T-helper 17 cell (primary cell): Measurements from ENCODE around the gene PWWP2A. TPM values are rescaled to one million over a fixed set of nuclear protein-coding genes. Genes with fewer than 3 reads are reported as not detected.
A peak's percentile ranks its signal among the peaks of the same experiment; 100 is the strongest.

ENCODE experiments used
- ATAC-seq: fragments of 150-1000 bp; cut with Tn5 transposase; 2 replicates; pipeline ENCODE4 v1.10.0; 2021; ENCODE audit warnings: mild to moderate bottlenecking, moderate library complexity
- DNase-seq, 3 donors: peaks; one replicate each; pipeline versions ENCODE4 v3.0.0 to v3.0.0-alpha.2; 2020 to 2021
- H3K9me3 ChIP-seq: one replicate; pipeline ENCODE4 v1.7.0; 2013; ENCODE audit warnings: low read length, mild to moderate bottlenecking; ENCODE audit not compliant: control insufficient read depth, poor library complexity, severe bottlenecking
- H3K27ac Mint-ChIP-seq: one replicate; pipeline ENCODE4 v1.8.0; 2022; ENCODE audit warnings: mild to moderate bottlenecking, moderate library complexity, mixed read lengths
- H3K27me3 Mint-ChIP-seq: one replicate; pipeline ENCODE4 v1.8.0; 2022; ENCODE audit warnings: mixed read lengths
- H3K36me3 Mint-ChIP-seq: one replicate; pipeline ENCODE4 v1.8.0; 2022; ENCODE audit warnings: low read depth, mixed read lengths
- H3K4me1 Mint-ChIP-seq: one replicate; pipeline ENCODE4 v1.8.0; 2022; ENCODE audit warnings: mild to moderate bottlenecking, mixed read lengths
- H3K4me3 Mint-ChIP-seq: one replicate; pipeline ENCODE4 v1.8.0; 2022; ENCODE audit warnings: mild to moderate bottlenecking, moderate library complexity, mixed read lengths
- total RNA-seq, 4 donors: library from RNA in 2 of 4; stranded (reverse) in 2 of 4; gene quantifications; one replicate each; pipeline ENCODE4 v1.2.3 and lab custom pipeline; 2022 to 2026

Gene PWWP2A
- total RNA-seq, 2 donors from 2014 or later = 18.0 to 22.6 TPM

DNA sequence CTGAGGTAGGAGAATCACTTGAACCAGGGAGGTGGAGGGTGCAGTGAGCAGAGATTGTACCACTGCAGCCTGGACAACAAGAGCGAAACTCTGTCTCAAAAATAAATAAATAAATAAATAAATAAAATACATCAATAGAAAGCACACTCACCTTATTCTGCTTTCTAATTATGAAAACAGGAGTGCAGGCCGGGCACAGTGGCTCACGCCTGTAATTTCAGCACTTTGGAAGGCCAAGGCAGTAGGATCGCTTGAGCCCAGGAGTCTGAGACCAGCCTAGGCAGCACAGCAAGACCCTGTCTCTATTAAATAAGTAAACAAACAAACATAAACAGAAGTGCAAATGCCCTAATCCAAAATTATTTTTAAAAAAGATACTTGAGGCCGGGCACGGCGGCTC is 2.3 kb downstream of the PWWP2A start:
- no peak for ATAC-seq
- Mint-ChIP-seq H3K27me3 (no peaks in the 10 kb centered on the region), H3K27ac (no peak overlapping the region), H3K4me1 (peaks cover 17% of the 10 kb centered on the region), H3K4me3 (no peak overlapping the region), H3K36me3 (peaks cover 5% of the 10 kb centered on the region)
- no peaks in the 10 kb centered on the region for H3K9me3 ChIP-seq
- no peak for DNase-seq

DNA sequence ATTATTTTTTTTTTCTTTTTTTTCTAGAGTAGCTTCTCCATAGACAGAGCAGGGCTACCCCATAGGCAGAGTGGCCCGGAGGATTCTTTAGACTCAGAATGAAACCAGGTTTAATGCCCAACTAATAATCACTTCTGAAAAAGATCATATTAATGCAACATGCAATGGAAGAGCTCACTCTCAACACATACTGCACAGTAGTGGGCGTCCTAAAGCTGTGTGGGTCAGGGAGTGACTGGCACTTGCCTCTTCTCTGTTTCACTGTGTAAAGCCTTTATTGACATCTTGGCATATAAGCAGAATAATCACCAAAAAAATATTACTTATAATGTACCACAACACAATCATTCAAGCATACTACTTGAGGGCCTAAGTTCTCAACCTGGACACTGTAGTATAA is 11.1 kb downstream of the PWWP2A start:
- Mint-ChIP-seq H3K4me1 (peaks cover 13% of the 10 kb centered on the region), H3K4me3 (no peak overlapping the region)

DNA sequence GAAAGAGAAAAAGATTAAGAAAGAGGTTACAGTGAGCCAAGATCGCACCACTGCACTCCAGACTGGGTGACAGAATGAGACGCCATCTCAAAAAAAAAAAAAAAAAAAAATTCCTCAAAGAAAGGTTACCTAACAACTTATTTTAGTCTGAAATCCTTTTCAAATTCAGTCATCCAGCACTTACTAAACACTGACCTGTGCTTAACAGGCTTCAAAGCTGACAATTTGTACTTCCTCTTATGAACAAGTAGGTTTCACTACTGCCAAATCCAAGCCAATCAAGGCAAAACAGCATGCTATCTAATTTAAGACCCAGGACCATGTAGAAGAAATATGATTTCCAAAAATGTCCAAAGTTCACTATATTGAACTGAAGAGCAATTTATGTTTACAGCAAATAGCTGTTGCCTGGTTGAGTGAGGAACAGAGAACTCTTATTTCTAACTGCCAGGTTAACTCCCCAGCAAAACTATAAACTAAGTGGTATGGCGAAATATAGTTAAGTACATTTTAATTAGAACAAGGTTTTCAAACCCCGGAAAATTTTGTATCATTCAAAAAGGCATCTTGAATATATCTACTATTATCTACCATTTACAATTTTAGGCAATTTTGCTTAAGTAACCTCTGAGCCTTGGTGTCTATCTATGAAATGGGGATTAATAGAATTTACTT is 13.4 kb downstream of the PWWP2A start:
- Mint-ChIP-seq H3K27ac (no peak overlapping the region), H3K27me3 (no peaks in the 10 kb centered on the region), H3K36me3 (peaks cover 5% of the 10 kb centered on the region), H3K4me3 (no peak overlapping the region), H3K4me1 (peaks cover 16% of the 10 kb centered on the region)
- no peak for DNase-seq
- ATAC-seq = no peak
- H3K9me3 ChIP-seq = no peaks in the 10 kb centered on the region

More for the DNA sequence above, 11.1 kb downstream of the PWWP2A start:
- Mint-ChIP-seq H3K27ac (no peak overlapping the region), H3K27me3 (no peaks in the 10 kb centered on the region), H3K36me3 (peaks cover 5% of the 10 kb centered on the region)
- ATAC-seq (no peak), DNase-seq (no peak)
- no peaks in the 10 kb centered on the region for H3K9me3 ChIP-seq

DNA sequence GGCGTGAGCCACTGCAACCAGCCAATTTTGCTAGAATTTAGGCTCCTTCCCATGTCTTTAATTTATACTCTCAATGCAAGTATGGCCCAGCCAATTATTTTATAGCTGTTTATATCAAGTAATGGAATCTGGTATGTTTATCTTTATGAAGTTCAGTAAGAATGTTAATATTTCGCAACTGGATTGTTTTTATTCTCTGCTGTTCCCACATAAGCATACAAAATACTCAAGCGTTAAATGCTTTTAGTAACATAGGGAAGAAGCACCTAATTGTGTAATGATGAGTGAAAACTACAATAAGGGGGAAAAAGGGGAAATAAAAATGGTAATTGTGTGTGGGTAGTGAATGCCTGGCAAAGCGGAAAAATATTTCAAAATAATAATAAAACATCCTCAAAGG is 21.3 kb downstream of the PWWP2A start:
- H3K4me3 Mint-ChIP-seq = peak overlapping the region; percentile 7
- no peak overlapping the region for H3K27ac Mint-ChIP-seq
- ATAC-seq = no peak

DNA sequence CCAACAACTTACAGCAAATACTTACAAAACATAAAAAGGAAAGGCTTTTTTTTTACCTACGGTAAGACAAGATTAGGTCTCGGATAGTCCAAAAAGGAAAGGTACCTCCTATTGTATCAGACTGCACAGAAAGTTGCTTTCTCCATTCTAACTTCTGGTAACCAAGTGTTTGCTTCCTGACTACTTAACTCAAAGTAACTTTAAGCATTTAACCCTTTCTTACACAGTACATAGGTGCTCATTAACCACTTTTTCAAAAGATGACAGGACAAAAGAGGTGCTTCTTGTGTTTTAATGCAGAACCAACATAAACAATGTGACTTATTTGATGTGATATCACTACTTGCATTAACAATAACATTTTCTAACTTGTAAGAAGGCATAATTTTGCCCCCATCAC is 23.1 kb downstream of the PWWP2A start:
- H3K9me3 ChIP-seq = no peaks in the 10 kb centered on the region
- DNase-seq = no peak
- Mint-ChIP-seq H3K27me3 (no peaks in the 10 kb centered on the region), H3K27ac (no peak overlapping the region), H3K4me3 (no peak overlapping the region), H3K36me3 (peaks cover 7% of the 10 kb centered on the region), H3K4me1 (peaks cover 8% of the 10 kb centered on the region)
- no peak for ATAC-seq

More for the DNA sequence above, 21.3 kb downstream of the PWWP2A start:
- Mint-ChIP-seq H3K4me1 (peaks cover 8% of the 10 kb centered on the region), H3K36me3 (peaks cover 7% of the 10 kb centered on the region), H3K27me3 (no peaks in the 10 kb centered on the region)
- H3K9me3 ChIP-seq = no peaks in the 10 kb centered on the region
- DNase-seq = no peak

DNA sequence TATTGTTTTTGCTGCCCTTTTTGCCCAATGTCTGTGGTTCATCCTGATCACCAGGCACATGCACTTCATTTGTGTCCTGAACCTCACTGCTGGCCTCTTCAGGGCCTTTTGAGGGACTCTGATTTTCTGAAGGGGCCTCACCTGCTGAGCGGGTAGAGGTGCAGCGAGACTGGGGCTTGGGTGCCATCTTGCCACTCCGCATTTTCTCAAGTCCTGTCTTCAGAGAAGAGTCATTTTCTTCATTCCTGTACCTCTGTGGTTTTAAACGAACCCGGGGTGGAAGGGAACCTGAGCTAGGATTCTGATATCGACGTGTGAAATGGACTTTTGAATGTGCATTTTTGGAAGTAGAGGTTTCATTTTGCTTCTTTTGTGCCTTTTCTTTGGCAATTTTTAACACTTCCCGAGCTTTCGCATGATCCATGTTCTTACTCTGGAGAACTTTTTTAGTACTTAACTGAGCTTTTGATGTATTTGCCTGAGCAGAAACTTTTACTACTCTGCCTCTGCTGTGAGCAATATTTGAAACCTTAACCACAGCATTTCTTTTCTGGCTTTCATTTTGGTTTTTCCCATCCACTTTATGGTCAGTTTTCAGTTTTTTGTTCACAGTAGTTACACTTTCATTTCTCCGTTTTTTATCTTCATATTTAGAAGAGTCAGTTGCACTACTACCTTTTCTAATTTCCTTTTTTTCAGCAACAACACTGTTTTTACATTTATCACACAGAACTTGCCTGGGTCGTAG is 26.1 kb downstream of the PWWP2A start:
- Mint-ChIP-seq H3K4me1 (peaks cover 12% of the 10 kb centered on the region), H3K36me3 (peaks cover 7% of the 10 kb centered on the region), H3K27ac (peak overlapping the region; percentile 11), H3K4me3 (no peak overlapping the region), H3K27me3 (no peaks in the 10 kb centered on the region)
- no peaks in the 10 kb centered on the region for H3K9me3 ChIP-seq
- no peak for ATAC-seq
- no peak for DNase-seq

DNA sequence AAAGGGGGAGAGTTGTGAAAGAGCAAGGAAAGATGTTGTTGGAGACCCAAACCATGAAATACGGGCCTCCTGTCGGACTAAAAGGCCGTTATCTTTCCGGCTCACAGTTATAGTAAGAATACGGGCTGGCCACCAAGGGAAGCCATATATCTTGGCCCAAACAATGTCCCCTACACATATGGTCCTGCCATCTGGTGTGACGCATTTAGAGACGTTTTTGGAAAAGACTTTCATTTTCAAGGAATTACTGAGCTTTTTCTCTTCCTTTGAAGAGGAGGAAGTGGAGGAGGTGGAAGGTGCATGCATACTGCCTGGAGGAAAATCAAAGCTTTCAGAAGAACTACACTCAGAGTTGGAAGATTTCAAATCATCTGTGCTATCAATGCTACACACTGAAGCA is 26.7 kb downstream of the PWWP2A start:
- Mint-ChIP-seq H3K36me3 (peaks cover 7% of the 10 kb centered on the region), H3K27me3 (no peaks in the 10 kb centered on the region)

DNA sequence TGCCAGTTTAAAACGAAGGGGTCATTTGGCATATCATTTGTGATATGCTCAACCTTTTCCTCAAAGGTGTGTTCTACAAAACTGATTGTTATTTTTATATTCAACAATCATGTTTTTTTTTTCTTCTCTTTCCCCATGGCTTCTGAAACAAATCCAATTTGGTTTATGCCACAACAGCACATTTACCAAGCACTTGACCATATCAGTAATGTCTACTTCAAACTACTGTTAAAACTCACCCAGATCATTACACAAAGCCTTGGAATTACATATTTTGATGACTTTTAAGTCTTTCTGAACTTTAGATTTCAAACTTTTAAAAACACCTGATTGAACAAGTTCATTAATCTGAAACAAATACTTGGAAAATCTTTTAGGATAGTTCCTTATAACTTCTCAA is 29.2 kb downstream of the PWWP2A start:
- peaks cover 12% of the 10 kb centered on the region for H3K4me1 Mint-ChIP-seq
- peak overlapping the region; percentile 59 for H3K27ac Mint-ChIP-seq
- no peak overlapping the region for H3K4me3 Mint-ChIP-seq
- H3K27me3 Mint-ChIP-seq = no peaks in the 10 kb centered on the region
- H3K9me3 ChIP-seq = no peaks in the 10 kb centered on the region
- no peak for DNase-seq
- peaks cover 7% of the 10 kb centered on the region for H3K36me3 Mint-ChIP-seq
- ATAC-seq = no peak

More for the DNA sequence above, 26.7 kb downstream of the PWWP2A start:
- no peaks in the 10 kb centered on the region for H3K9me3 ChIP-seq
- H3K4me1 Mint-ChIP-seq = peaks cover 12% of the 10 kb centered on the region
- ATAC-seq (no peak), DNase-seq (no peak)
- H3K4me3 Mint-ChIP-seq = no peak overlapping the region
- no peak overlapping the region for H3K27ac Mint-ChIP-seq

DNA sequence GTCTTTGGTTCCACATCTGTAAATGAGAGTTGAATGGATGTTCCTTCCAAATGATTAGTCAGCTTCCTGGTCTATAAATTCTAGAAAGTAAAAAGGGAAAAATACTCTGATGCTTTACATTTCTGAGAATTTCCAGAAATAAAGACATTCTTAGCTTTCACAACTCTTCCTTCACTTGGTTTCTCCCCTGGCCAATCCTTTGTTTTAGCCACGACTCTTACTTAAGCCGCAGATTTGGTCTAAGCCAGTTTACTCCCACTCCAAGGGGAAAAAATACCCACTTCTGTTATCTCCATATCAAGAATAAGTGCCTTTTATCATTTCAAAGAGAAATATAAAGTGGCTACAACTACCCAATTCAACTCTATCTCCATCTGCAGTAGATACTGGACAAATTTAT is 29.7 kb downstream of the PWWP2A start:
- peaks cover 7% of the 10 kb centered on the region for H3K36me3 Mint-ChIP-seq
- no peaks in the 10 kb centered on the region for H3K9me3 ChIP-seq
- H3K27me3 Mint-ChIP-seq = no peaks in the 10 kb centered on the region
- peaks cover 12% of the 10 kb centered on the region for H3K4me1 Mint-ChIP-seq
- no peak overlapping the region for H3K4me3 Mint-ChIP-seq
- H3K27ac Mint-ChIP-seq = no peak overlapping the region
- ATAC-seq = no peak
- no peak for DNase-seq

DNA sequence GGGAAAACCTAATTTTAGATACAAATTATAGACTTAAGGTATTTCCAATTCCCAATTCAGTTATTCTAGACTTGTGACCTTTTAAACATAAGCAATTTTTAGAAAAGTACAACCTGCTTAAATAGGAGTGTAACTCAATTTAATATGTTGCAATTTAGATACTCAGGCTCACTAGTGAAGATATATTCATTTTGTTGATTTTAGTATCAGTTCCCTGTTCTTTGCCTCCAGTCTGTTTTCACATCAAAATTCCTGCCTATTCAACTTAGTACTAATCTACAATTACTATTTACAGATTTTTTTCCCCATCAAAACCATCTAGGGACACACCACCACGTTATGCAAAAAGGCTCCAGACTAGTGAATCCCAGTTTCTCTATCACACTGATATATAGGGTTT is 30.4 kb downstream of the PWWP2A start:
- ATAC-seq (no peak), DNase-seq (no peak)
- no peak overlapping the region for H3K27ac Mint-ChIP-seq
- no peaks in the 10 kb centered on the region for H3K9me3 ChIP-seq
- H3K4me3 Mint-ChIP-seq = no peak overlapping the region
- H3K4me1 Mint-ChIP-seq = peaks cover 10% of the 10 kb centered on the region
- H3K27me3 Mint-ChIP-seq = no peaks in the 10 kb centered on the region
- peaks cover 5% of the 10 kb centered on the region for H3K36me3 Mint-ChIP-seq

DNA sequence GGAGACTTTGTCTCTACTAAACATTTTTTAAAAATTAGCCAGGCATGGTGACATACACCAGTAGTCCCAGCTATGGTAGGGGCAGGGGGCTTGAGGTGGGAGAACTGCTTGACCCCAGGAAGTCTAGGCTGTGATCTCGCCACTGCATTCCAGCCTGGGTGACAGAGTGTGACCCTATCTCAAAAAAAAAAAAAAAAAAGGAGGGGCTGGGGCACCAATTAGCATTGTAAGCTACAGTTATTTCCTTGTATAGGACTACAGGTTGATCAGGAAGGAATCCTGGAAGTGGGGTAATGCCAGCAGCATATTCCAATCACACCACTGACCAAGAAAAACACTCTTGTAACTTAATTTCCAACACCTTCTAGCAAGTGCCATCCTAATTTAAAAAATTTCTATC is 32.1 kb downstream of the PWWP2A start:
- ATAC-seq (no peak), DNase-seq (no peak)
- H3K9me3 ChIP-seq = no peaks in the 10 kb centered on the region
- Mint-ChIP-seq H3K4me1 (peaks cover 8% of the 10 kb centered on the region), H3K27ac (no peak overlapping the region), H3K27me3 (no peaks in the 10 kb centered on the region), H3K4me3 (no peak overlapping the region), H3K36me3 (no peaks in the 10 kb centered on the region)

DNA sequence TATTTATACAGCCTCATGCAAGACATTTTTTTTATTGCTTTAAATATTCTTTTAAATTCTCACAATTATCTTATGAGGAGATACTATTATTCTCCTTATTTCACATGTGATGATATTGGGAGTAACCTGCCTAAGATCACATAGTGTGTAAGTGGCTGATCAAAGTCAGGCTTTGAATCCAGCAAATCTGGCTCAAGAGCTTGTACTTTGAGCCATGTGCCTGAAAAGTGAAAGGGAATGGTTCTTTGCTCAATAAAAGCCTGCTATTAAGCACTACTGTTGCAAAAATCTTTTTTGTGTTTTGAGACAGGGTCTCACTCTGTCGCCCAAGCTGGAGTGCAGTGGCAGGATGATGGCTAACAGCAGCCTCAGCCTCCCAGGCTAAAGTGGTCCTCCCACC is 35.1 kb downstream of the PWWP2A start:
- H3K27me3 Mint-ChIP-seq = no peaks in the 10 kb centered on the region
- H3K4me1 Mint-ChIP-seq = peaks cover 6% of the 10 kb centered on the region
- H3K36me3 Mint-ChIP-seq = no peaks in the 10 kb centered on the region
- no peak for ATAC-seq
- no peaks in the 10 kb centered on the region for H3K9me3 ChIP-seq
- no peak overlapping the region for H3K4me3 Mint-ChIP-seq
- DNase-seq = no peak
- H3K27ac Mint-ChIP-seq = peak overlapping the region; percentile 14

DNA sequence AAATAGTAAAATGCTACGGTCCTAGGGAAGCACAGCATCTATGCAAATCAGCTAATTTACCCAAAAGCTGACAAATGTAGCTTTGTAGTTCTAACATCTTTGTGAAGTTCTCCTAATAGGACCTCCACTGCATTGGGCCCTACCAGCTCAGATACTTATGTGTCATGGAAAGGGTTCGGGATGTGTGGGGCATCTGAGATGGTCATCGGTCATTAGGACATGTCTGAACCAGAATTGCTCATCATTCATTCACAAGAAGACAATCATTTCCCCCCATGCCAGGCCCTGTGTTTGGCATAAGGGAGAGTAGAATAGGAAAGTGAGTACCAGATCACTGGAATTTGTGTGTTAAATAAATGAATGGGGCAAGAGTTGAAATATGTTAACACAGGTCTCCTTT is 35.7 kb downstream of the PWWP2A start:
- Mint-ChIP-seq H3K27me3 (no peaks in the 10 kb centered on the region), H3K4me1 (peaks cover 4% of the 10 kb centered on the region), H3K4me3 (no peak overlapping the region), H3K27ac (no peak overlapping the region), H3K36me3 (no peaks in the 10 kb centered on the region)
- ATAC-seq = no peak
- DNase-seq = no peak
- no peaks in the 10 kb centered on the region for H3K9me3 ChIP-seq
